AG04449 (cell line): ENCODE results near the gene ZBTB5.

Source experiments
- CTCF ChIA-PET: fragments of 350-600 bp; formaldehyde crosslinking; extraction: SDS; loops from one replicate; lab custom pipeline; 2021; ENCODE audit warnings: antibody characterized with exemption; lab: Yijun Ruan, JAX
- POLR2A ChIA-PET: fragments of 400-600, 350-600 bp; formaldehyde crosslinking; extraction: SDS; loops from one replicate; lab custom pipeline; 2020; ENCODE audit warnings: antibody characterized with exemption, inconsistent platforms; lab: Yijun Ruan, JAX
- DNase-seq: peaks from one replicate; pipeline ENCODE4 v3.0.0-alpha.2; 2010; ENCODE audit warnings: low read depth, low spot score
- H3K4me3 ChIP-seq: 2 replicates; pipeline ENCODE4 v1.5.1; 2011; ENCODE audit warnings: low read depth, mild to moderate bottlenecking, control low read depth, low read length
- CTCF ChIP-seq: IDR thresholded peaks from one replicate; pipeline ENCODE4 v1.5.1; 2011; ENCODE audit warnings: mild to moderate bottlenecking, moderate library complexity, low read length, control low read depth, inconsistent platforms; ENCODE audit not compliant: insufficient read depth; ENCODE audit errors: missing control alignments

Gene ZBTB5

DNA sequence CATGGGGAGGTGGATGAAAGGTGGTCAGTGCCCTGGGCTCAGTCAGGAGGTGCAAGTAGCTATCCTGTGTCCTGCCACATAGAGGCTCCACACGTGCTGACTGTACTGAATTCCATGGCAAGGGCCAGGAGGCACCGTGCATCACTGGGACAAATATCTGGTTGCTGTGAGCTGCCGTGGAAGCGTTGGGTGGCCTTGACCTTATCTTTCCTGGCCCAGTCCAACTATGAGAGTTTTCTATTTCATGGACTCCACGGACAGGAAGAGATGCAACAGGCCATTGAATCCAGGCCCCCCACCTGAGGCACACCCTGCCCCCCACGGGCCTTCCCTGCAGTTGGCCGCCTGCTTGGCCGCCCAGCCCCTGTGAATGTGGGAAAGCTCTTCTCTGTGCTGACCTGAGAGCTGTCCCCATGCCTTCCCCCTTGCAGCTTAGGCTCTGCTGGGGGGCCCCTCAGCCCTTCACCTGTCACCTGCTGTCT, 41.0 kb downstream of the ZBTB5 start:
- no peak for DNase-seq
- TF ChIP-seq CTCF = no peak
- POLR2A ChIA-PET = no interaction called here
- H3K4me3 ChIP-seq = peak overlapping the region; percentile 23
- CTCF ChIA-PET = interaction anchor here (0.8 to 4.7 kb wide), 3 partner anchors 8 to 551 kb away, joined by 3 to 42 read pairs (median 3); no protein-coding TSS in a partner anchor

DNA sequence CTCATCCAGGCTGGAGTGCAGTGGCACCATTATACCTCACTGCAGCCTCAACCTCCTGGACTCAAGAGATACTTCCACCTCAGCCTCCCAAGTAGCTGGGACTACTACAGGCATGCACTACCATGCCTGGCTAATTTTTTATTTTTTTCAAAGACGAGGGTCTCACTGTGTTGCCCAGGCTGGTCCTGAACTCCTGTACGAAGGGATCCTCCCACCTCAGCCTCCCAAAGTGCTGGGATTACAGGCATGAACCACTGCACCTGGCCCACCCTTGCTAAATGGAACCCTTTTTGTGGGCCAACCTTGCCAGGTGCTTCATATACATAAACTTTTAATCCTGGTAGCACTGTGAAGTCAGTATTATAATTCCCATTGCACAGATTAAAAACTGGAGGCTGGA, 41.7 kb downstream of the ZBTB5 start:
- CTCF ChIA-PET = interaction anchor here (0.8 to 4.7 kb wide), 5 partner anchors 9 to 550 kb away, joined by 3 to 42 read pairs (median 3); no protein-coding TSS in a partner anchor
- POLR2A ChIA-PET = no interaction called here
- TF ChIP-seq CTCF = no peak

GRCh38 chr9:37422289-37423104, 42.8 kb downstream of the ZBTB5 start, which contains the start of gene GRHPR:
TSS of gene GRHPR (plus strand) at chr9:37422696. CDS start at chr9:37422751, 55 bp downstream.
- CTCF ChIA-PET = interaction anchor here (1.0 to 4.7 kb wide), 3 partner anchors 8 to 24 kb away, joined by 3 to 42 read pairs (median 8); no protein-coding TSS in a partner anchor
- no peak for DNase-seq
- no peak for TF ChIP-seq CTCF
- peak within 1 kb of the TSS; percentile 95 for H3K4me3 ChIP-seq
- POLR2A ChIA-PET = interaction anchor here (0.6 to 1.0 kb wide), 4 partner anchors 9 to 427 kb away, joined by 3 to 10 read pairs (median 4); partner anchors contain the start of gene ZBTB5

More for the DNA sequence above, 41.7 kb downstream of the ZBTB5 start:
- no peak for DNase-seq
- H3K4me3 ChIP-seq = peak overlapping the region; percentile 95

GRCh38 chr9:37421914-37422288, 43.3 kb downstream of the ZBTB5 start:
- no peak for DNase-seq
- H3K4me3 ChIP-seq = peak overlapping the region; percentile 95
- ChIA-PET CTCF (interaction anchor here (2.3 kb wide), 1 partner anchor 11 kb away, joined by 8 read pairs; no protein-coding TSS in a partner anchor), POLR2A (interaction anchor here (0.6 to 1.0 kb wide), 4 partner anchors 8 to 426 kb away, joined by 3 to 10 read pairs (median 4); partner anchors contain the start of gene ZBTB5)
- TF ChIP-seq CTCF = no peak

- H3K4me3 ChIP-seq = no peak overlapping the region
- no peak for DNase-seq
- no peak for TF ChIP-seq CTCF
- ChIA-PET CTCF (no interaction called here), POLR2A (no interaction called here)
These were observed 44.7 kb downstream of the ZBTB5 start for GRCh38 chr9:37420271-37421215.
